ENCODE data around the gene SLA2.
A peak's percentile ranks its signal among the peaks of the same experiment; 100 is the strongest.

The SLA2 gene

GRCh38 chr20:36582322-36582721 lies 63.7 kb downstream of the SLA2 start:
- Histone ChIP-seq H3K4me3 (ENCODE audit: low read depth, low read length) (no peak overlapping the region), H3K4me1 (ENCODE audit: control insufficient read depth, insufficient read depth, low read length) (peaks cover 23% of the 10 kb centered on the region), H3K27me3 (ENCODE audit: control insufficient read depth, insufficient read depth, low read length) (no peaks in the 10 kb centered on the region), H3K9ac (ENCODE audit: low read depth, low read length) (no peak overlapping the region), H3K36me3 (ENCODE audit: control insufficient read depth, insufficient read depth, low read length) (peaks cover 32% of the 10 kb centered on the region), H3K9me3 (ENCODE audit: control insufficient read depth, insufficient read depth, low read length) (no peaks in the 10 kb centered on the region)

GRCh38 chr20:36579996-36580545 lies 65.9 kb downstream of the SLA2 start:
- peaks cover 8% of the 10 kb centered on the region for H3K4me1 ChIP-seq (ENCODE audit: control insufficient read depth, insufficient read depth, low read length)
- H3K36me3 ChIP-seq (ENCODE audit: control insufficient read depth, insufficient read depth, low read length) = peaks cover 32% of the 10 kb centered on the region
- no peak overlapping the region for H3K4me3 ChIP-seq (ENCODE audit: low read depth, low read length)
- H3K9me3 ChIP-seq (ENCODE audit: control insufficient read depth, insufficient read depth, low read length) = no peaks in the 10 kb centered on the region
- no peak overlapping the region for H3K9ac ChIP-seq (ENCODE audit: low read depth, low read length)
- H3K27me3 ChIP-seq (ENCODE audit: control insufficient read depth, insufficient read depth, low read length) = no peaks in the 10 kb centered on the region

- no peak overlapping the region for H3K4me3 ChIP-seq (ENCODE audit: low read depth, low read length)
- no peaks in the 10 kb centered on the region for H3K4me1 ChIP-seq (ENCODE audit: control insufficient read depth, insufficient read depth, low read length)
- no peaks in the 10 kb centered on the region for H3K9me3 ChIP-seq (ENCODE audit: control insufficient read depth, insufficient read depth, low read length)
- H3K36me3 ChIP-seq (ENCODE audit: control insufficient read depth, insufficient read depth, low read length) = peaks cover 32% of the 10 kb centered on the region
- no peak overlapping the region for H3K9ac ChIP-seq (ENCODE audit: low read depth, low read length)
- no peaks in the 10 kb centered on the region for H3K27me3 ChIP-seq (ENCODE audit: control insufficient read depth, insufficient read depth, low read length)
These were observed 67.5 kb downstream of the SLA2 start for GRCh38 chr20:36578356-36579041.

GRCh38 chr20:36576081-36576445 lies 69.9 kb downstream of the SLA2 start:
- Histone ChIP-seq H3K36me3 (ENCODE audit: control insufficient read depth, insufficient read depth, low read length) (peaks cover 21% of the 10 kb centered on the region), H3K4me1 (ENCODE audit: control insufficient read depth, insufficient read depth, low read length) (no peaks in the 10 kb centered on the region), H3K9me3 (ENCODE audit: control insufficient read depth, insufficient read depth, low read length) (no peaks in the 10 kb centered on the region), H3K27me3 (ENCODE audit: control insufficient read depth, insufficient read depth, low read length) (no peaks in the 10 kb centered on the region), H3K4me3 (ENCODE audit: low read depth, low read length) (no peak overlapping the region), H3K9ac (ENCODE audit: low read depth, low read length) (no peak overlapping the region)

- Histone ChIP-seq H3K27me3 (ENCODE audit: control insufficient read depth, insufficient read depth, low read length) (no peaks in the 10 kb centered on the region), H3K36me3 (ENCODE audit: control insufficient read depth, insufficient read depth, low read length) (peaks cover 10% of the 10 kb centered on the region), H3K9me3 (ENCODE audit: control insufficient read depth, insufficient read depth, low read length) (no peaks in the 10 kb centered on the region), H3K9ac (ENCODE audit: low read depth, low read length) (peak overlapping the region; percentile 56), H3K4me3 (ENCODE audit: low read depth, low read length) (peak overlapping the region; percentile 78), H3K4me1 (ENCODE audit: control insufficient read depth, insufficient read depth, low read length) (peaks cover 5% of the 10 kb centered on the region)
These were observed 71.4 kb downstream of the SLA2 start for GRCh38 chr20:36574366-36575135.

- no peak overlapping the region for H3K9ac ChIP-seq (ENCODE audit: low read depth, low read length)
- peaks cover 6% of the 10 kb centered on the region for H3K4me1 ChIP-seq (ENCODE audit: control insufficient read depth, insufficient read depth, low read length)
These were observed 72.1 kb downstream of the SLA2 start for GRCh38 chr20:36573798-36574365.

GRCh38 chr20:36573103-36573797 lies 72.7 kb downstream of the SLA2 start, which contains the start of gene TGIF2:
TGIF2 (plus strand) TSS chr20:36573597; CDS start chr20:36578775, 5,178 bp downstream.
- Histone ChIP-seq H3K4me1 (ENCODE audit: control insufficient read depth, insufficient read depth, low read length) (peaks cover 6% of the 10 kb centered on the region), H3K36me3 (ENCODE audit: control insufficient read depth, insufficient read depth, low read length) (no peaks in the 10 kb centered on the region), H3K4me3 (ENCODE audit: low read depth, low read length) (peak within 1 kb of the TSS; percentile 78), H3K9ac (ENCODE audit: low read depth, low read length) (peak within 1 kb of the TSS; percentile 79), H3K27me3 (ENCODE audit: control insufficient read depth, insufficient read depth, low read length) (no peaks in the 10 kb centered on the region), H3K9me3 (ENCODE audit: control insufficient read depth, insufficient read depth, low read length) (no peaks in the 10 kb centered on the region)

More at GRCh38 chr20:36573798-36574365, 72.1 kb downstream of the SLA2 start:
- H3K9me3 ChIP-seq (ENCODE audit: control insufficient read depth, insufficient read depth, low read length) = no peaks in the 10 kb centered on the region
- peak overlapping the region; percentile 55 for H3K4me3 ChIP-seq (ENCODE audit: low read depth, low read length)
- peaks cover 5% of the 10 kb centered on the region for H3K36me3 ChIP-seq (ENCODE audit: control insufficient read depth, insufficient read depth, low read length)
- no peaks in the 10 kb centered on the region for H3K27me3 ChIP-seq (ENCODE audit: control insufficient read depth, insufficient read depth, low read length)

- Histone ChIP-seq H3K4me1 (ENCODE audit: control insufficient read depth, insufficient read depth, low read length) (peaks cover 6% of the 10 kb centered on the region), H3K4me3 (ENCODE audit: low read depth, low read length) (peak overlapping the region; percentile 65), H3K27me3 (ENCODE audit: control insufficient read depth, insufficient read depth, low read length) (no peaks in the 10 kb centered on the region), H3K36me3 (ENCODE audit: control insufficient read depth, insufficient read depth, low read length) (no peaks in the 10 kb centered on the region), H3K9ac (ENCODE audit: low read depth, low read length) (peak overlapping the region; percentile 79), H3K9me3 (ENCODE audit: control insufficient read depth, insufficient read depth, low read length) (no peaks in the 10 kb centered on the region)
These were observed 73.3 kb downstream of the SLA2 start for GRCh38 chr20:36572701-36573102.

GRCh38 chr20:36571564-36572504 lies 74.2 kb downstream of the SLA2 start:
- Histone ChIP-seq H3K4me1 (ENCODE audit: control insufficient read depth, insufficient read depth, low read length) (peaks cover 6% of the 10 kb centered on the region), H3K27me3 (ENCODE audit: control insufficient read depth, insufficient read depth, low read length) (no peaks in the 10 kb centered on the region), H3K36me3 (ENCODE audit: control insufficient read depth, insufficient read depth, low read length) (no peaks in the 10 kb centered on the region), H3K9me3 (ENCODE audit: control insufficient read depth, insufficient read depth, low read length) (no peaks in the 10 kb centered on the region), H3K9ac (ENCODE audit: low read depth, low read length) (peak overlapping the region; percentile 79), H3K4me3 (ENCODE audit: low read depth, low read length) (peak overlapping the region; percentile 65)

GRCh38 chr20:36569847-36570429 lies 76.1 kb downstream of the SLA2 start:
- H3K9ac ChIP-seq (ENCODE audit: low read depth, low read length) = no peak overlapping the region
- peaks cover 6% of the 10 kb centered on the region for H3K4me1 ChIP-seq (ENCODE audit: control insufficient read depth, insufficient read depth, low read length)
- no peak overlapping the region for H3K4me3 ChIP-seq (ENCODE audit: low read depth, low read length)
- no peaks in the 10 kb centered on the region for H3K27me3 ChIP-seq (ENCODE audit: control insufficient read depth, insufficient read depth, low read length)
- H3K9me3 ChIP-seq (ENCODE audit: control insufficient read depth, insufficient read depth, low read length) = no peaks in the 10 kb centered on the region
- no peaks in the 10 kb centered on the region for H3K36me3 ChIP-seq (ENCODE audit: control insufficient read depth, insufficient read depth, low read length)
